Fibroblast of skin of left quadriceps (primary cell): ENCODE results near the gene STPG1.

Experiments used
- DNase-seq, 2 experiments: peaks; one replicate each; pipeline ENCODE4 v3.0.0-alpha.2; 2013; ENCODE audit warnings: low read depth in 2 of 2

Gene STPG1

DNA sequence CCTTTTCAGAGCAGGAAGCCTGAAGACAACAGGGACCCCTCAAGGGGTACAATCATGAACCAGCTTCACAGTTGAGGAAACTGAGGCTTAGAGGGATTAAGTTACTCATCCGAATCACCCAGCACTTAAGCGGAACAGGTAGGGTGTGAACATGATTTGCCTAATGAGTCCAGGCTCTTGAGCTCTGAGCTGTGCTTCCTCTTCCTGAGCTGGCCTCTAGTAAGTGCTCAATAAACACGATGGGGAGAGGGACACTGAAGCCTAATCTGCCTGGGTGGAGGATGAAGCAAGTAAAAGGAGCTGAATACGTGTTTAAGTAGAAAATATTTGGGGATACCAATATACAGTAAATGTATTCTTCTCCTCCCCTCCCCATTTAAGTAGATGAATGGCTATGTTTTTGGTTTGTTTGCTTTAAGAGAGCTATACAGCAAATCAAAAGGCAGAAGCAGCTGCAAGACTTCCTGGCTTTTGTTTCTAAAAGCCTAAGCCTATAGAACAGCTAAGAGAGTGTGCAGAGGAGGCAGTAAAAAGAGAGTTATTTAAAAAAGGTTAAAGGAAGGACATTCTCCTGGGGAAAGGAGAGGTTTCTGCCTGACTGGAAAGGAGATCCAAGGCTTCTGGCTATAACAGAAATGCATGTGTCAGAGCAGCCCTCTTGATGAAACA is 20.5 kb downstream of the STPG1 start:
- no peak for DNase-seq

DNA sequence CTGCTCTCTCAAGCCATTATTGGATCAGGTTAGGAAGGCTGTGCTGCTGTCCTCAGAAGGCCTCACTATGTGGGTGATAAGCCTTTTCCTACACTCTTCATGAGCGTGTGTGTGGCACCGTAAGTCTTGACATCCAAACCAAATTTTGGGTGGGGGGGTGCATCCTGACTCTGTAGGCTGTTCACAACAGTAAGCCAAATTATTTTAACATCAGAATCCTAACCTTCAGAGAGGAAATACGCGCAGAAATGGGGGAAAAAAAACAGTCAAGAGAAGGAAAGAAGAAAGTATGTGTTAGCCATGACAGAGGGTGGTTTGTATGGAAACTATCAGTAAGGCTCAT is 21.0 kb downstream of the STPG1 start:
- no peak for DNase-seq

DNA sequence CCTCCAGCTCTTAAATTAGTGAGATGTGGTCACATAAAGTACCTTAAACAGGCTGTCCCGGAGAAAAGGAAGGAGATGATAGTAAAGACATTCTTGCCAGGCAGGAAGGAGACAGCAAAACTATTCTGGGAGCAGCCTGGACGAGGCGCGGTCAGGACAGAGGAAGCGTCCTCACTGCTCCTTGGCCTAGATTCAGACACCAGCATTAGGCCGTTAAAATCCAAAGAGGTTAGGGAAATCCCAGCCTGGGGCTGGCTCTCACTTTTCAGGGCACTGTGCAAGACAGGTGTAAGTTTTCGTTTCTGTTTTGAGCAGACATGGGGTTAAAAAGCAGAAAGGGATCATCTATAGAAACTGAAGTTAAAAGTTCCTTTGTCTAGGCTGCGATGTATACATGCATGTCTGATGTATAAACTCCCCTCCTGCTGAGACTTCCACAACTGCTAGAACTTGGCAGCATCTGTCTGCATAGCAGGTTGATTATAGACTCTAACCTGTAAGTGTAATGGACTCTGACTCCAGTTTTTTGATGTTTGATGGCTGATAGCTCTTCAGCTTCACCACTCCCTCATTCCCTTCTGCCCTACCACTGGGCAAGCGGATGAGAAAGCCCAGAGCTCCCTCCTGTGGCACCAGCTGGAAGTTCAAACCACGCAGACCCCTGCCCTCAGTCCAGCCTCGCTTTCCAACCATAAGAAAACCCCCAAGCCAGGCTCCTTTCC is 21.5 kb downstream of the STPG1 start:
- DNase-seq, result no peak

DNA sequence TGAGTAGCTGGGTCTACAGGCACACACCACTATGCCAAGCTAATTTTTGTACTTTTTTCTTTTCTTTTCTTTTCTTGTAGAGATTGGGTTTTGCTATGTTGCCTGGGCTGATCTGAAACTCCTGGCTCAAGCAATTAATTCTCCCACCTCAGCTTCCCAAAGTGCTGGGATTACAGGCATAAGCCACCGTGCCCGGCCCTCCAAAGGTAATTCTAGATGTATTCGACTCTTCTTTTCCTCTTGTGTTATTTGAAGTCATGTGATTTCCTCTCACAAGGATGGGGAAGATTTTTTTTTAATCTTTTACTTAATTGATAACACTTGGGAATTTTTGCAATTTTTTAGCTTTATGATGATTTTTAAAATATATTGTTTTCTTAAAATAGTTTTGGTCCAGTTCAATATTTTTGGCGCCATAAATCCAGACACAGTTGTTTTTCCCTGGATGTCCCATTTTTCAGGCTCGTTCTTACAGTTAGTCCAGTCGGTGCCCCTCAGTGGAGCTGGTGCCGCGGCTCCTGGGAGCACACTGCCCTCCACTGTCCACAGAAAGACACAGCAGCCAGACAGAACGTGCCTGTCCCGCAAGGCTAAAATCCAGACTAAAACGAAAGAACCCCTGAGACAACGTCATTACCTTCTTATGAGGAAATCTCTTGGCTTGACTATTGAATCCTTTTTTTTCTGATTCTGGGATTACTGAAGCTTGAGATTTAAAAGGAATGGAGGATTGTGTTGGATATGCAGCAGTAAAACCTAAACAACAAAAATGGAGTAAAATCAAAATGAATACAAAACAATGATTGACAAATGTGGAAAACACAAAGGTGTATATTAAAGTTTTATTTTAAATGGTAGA is 22.4 kb downstream of the STPG1 start:
- peak; percentile 58 to 64 for DNase-seq

DNA sequence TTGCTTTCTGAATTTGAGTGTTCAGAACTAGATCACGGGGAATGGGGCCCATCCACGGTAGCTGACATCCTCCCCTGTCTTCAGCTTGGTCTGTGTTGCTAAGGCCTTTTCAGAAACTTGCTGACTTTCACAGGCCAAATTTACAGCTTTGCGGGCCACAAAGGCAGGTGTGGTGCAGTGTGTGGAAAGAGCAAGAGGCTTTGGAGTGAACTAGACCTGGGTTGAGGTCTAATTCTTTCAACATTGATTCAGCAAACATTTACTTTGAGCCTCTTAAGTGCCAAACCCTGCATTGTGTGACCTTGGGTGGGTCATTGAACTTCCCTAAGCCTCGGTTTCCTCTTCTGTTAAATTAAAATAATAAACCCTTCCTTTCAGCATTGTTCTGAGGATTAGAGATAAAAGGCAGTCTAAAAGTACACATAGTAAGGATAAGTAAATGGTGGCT is 24.3 kb downstream of the STPG1 start:
- no peak for DNase-seq

DNA sequence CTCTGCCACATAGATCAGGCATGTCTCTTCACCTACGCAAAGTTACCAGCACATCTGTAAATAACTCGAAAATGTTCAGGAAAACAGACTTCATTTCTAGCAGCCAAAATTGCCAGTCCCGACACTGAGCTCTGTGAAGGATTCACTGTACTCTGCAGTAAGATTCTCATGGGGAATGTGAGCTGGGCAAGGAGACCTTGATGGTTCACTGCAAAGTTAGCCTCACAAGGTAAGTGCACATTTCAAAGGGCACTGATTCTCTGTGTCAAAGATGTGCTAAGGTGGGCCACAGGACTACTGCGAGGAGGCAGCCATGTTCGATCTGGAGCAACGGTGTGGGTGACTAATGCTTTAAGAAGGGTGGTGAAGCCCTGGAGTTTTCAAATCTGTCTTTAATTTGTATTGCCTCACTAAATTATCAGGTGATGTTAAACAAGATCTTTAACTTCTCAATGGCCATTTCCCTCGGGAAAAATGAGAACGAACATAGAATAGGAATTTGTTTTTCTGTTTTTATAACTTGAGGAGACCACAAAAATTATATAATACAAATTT is 25.2 kb downstream of the STPG1 start:
- DNase-seq, result no peak

DNA sequence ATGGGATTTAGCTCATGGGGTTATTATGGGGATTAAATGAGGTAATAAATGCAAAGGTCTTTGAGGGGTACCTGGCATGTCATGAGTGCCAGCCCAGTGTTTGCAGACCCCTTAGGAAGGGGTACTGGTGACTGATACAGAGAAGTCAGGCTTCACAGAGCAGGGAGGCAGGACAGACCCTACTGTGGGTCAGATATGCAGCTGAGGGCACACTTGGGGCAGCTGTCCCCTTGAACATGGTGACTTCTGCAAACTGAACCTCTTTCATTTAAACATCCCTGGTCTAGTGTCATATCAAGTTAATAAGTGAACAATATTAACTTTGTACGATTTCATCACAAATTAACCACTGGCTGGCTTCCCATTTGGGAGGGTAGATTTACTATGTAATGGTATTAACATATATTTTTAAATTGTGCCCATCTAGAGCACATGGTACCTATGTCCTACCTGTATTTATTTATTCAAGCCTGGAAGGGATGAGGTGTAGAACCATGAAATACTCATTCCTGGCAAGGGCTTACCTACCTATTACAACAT is 25.9 kb downstream of the STPG1 start:
- no peak for DNase-seq

DNA sequence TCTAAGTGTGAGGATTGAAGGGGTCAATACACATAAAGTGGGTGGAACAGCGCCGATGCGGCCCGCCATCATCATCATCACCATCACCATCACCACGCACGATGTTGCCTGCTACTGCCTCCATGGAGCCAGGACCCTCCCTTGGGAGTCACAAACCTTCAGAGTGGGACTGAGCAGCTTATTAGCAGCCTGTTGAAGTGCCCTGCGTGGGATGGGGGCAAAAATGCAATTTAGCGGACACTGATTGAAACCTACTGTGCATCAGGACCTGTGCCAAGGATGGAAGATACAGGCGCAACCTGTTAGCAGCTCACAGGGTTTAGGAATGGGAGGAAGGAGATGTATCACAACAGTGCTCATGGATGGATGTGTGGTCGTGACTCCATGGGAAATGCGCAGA is 26.7 kb downstream of the STPG1 start:
- DNase-seq, result no peak

DNA sequence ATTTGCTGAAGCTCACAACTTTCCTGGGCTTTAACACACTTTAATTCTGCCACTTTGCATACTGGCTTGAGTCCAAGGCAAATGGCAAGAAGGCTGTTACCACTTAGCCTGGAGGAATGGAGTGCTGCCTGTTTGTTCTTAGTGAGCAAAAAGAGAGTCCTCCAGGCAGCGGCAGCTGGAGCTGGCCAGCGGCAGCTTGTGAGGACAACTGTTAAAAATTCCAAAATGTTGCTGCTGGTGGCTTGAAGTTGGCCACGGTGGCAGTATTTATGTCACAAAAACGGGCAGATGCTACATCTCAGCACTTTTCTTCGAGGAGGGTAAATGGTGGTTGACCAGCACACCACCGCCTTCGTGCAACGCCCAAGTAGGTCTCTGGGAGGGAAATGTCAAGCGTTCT is 27.3 kb downstream of the STPG1 start:
- no peak for DNase-seq

DNA sequence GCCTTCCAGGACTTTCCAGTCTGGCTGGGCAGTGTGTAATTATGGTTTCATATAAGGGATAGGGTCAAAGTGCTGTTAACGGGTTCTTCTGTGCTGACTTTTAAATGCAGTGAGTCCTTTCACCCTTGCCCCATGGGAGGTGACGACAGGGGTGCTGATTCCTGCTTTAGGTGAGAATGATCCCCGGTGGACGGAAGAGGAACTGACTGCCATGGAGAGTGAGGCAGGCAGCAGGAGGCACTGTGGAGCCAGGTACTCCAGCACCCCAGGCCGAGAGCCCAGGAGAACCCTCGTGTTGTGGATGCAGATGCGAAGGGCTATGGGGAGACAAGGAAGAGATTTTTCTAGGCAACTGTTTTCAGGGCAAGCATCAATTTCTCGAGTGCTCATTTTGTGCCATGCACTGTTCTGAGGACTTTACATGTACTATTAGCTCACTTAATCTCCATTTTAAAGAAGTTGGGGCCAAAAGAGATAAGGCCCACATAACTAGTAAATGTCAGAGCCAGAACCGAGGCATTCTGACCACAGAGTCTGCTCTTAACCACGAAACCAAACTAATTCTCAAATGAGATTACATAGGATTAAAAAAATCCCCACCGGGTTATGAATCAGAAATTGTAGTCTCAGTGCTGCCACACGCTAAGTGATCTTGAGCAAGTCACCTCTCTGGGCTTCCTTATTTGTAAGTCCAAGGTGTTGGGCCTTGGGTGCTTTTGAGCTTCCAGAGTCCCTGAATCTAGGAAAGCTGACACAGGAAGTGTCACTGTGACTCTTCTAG is 28.2 kb downstream of the STPG1 start:
- no peak for DNase-seq

DNA sequence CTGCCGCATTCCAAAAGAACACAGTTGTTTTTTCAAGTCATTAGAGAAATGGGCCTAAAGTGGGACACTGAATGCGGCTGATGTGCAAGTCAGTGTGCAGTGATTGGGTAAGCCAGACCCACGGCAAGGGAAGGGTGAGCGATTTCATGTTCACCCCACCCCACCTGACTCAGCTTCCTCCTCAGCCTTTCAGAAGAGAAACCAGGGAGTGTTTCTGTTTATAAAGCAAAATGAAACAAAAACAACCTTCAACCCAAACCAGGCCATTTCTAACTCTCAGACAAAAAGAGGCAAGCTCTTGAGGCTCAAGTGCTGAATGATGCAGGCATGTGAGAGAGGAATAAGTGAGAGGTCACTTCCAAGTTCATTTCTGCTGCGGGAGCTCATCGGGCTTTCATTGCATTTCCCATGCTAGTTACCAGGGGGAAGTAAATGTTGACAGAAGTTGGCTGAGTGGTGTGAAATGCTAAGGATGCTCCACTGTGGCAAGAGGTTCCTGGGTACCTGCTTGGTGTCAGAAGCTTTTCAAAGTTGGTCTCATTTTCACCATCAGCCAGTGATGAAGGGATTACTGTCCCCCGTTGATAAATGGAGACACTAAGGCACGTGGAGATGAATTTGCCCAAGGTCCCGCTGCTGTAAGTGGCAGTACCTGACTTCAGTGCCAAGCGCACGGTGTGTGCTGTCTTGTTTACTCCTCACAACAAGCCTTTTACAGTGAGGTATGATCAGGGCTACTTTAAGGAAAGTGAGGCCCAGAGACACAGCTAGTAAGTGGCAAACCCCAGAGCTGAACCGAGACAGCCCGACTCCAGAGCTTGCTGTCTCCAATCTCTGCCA is 29.1 kb downstream of the STPG1 start:
- no peak for DNase-seq

DNA sequence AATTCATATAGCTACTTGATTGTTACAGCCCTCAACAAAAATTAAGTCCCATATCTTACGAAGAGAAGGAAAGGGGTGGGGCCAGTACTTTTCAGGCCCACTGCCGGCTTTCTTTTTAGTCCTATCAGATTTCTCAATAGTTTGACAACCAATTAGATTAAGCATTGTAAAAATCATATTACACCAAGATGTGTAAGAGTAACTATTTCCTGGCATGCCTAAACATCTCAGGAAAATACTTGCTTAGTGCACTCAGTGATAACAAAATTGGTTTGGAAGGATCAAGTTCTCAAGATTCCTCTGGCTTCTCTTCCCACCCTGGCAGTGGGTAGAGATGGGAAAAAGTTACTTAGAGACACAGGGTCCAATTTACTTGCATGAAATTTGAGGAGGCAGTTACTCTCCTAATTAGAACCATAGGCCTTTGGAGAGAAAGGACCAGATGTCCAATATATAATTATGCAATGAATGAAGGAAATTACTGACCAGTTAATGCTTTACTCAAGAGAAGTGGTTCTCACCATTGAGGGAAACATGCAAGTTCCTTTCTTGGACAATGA is 30.1 kb downstream of the STPG1 start:
- DNase-seq, result no peak

DNA sequence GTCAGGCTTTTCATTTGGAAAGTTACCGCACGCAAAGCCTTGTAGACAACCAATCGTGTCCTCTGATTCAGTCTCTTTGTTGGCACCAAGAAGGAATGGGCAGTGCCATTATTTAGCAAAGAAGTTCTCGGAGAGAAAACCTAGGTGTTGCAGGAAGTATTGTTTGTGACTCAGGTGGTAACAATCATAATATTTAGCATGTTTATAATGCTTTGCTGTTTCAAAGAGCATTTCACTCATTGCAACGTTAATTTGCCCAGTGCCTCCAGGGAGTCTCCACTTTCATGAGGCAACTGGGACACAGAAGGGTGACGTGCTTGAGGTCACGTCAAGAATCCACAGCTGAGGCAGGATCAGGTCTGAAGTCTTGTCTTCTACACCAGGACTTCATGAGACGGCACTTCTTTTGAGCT is 31.4 kb downstream of the STPG1 start:
- DNase-seq, result no peak

DNA sequence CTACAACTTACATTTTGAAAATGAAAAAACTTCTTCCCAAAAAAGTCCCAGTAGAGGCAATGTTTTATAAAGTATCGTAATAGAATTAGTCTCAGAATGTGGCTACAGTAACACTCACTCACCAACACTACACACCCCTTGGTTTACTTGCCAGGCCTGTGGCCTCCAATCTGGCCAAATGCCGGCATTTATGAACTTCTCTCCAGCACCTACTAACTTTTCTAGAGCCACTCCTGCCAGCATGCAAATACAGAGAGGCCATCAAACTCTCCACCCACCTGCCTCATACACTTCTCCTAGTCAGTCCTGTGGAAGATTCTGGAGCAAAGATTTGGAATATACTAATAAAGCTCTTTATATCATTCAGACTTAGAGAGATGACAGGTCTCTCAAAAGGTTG is 32.3 kb downstream of the STPG1 start:
- DNase-seq, result no peak

DNA sequence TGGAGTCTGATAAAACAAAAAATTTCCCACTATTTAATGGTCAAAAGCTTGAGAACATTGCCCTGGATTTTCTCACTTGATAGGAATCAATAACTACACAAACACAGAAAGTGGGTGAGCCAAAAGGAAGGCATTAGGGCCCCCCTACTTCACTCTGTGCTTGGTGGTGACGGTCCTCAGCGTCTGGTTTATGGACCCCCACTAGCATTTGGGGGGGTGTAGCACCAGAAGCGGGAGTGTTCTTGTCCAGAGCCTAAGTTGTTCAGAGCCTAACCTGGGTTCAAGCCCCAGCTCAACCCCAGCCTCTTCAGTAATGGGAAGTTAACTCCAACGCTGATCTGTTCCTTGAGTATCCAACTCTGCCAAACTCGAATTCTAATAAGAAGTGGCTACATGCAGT is 33.1 kb downstream of the STPG1 start:
- no peak for DNase-seq

DNA sequence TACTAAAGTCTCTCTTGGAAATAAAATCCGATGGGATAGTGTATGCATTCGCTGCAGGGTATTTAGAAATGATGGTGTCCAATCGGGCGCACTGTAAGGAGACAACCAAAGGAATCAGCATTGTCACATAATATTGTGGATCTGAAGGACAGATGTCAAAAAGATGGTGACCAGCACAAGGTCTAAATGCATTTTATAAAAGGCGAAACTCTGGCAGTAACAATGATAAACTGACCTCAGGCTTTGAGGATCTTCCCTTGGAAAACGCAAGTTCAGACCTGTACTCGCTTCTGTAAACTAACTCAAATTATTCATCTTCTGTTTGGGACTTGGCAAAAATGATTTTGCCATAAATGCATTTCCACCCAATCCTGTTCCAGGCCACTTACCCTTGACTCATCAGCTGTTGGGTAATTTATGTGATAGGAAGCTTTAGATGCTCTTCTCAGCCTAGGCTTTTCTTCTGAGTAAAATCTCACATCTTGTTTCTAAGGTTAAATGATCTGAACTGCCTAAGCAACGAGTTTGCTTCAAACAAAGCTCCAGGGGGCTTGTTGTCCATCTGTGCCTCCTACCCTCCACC is 33.8 kb downstream of the STPG1 start:
- DNase-seq, result no peak

DNA sequence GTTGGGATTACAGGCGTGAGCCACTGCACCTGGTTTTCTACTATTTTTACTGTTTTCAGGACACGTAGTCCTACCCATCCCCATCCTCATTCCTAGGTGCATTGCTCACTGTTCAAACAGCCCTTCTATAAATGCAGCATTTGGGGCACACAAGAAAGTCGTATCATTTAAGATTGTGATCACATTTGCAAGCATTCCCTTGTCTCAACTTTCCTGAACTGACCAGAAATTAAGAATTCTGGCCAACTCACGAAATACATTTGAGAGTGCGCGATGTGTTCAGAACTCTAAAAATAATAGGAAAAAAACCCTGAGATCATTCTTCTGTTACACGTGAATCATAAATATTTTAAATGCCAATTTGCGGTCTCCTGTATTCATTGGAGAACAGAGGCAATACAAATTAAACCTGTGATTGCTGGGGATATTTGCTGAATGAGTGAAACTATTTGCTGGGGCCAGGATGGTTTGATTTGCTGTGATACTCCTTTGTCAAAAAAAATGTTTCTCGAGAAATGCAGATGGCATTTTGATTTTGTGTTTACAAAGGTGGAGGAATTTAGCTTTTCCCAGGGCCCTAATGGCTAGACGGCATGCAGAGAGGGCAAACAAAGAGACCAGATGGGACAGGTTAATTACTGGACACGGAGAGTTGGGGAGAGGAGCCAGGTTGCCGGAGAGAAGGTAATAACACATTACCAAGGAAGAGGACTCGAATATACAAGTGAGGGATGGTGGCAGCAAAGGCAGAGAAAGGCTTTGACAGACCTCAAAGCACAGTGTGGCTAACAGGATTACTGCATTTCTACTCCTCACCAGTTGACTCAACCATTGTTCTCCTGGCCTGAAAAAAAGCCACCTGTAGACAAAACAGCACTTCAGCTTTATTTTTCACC is 38.4 kb downstream of the STPG1 start:
- no peak for DNase-seq

DNA sequence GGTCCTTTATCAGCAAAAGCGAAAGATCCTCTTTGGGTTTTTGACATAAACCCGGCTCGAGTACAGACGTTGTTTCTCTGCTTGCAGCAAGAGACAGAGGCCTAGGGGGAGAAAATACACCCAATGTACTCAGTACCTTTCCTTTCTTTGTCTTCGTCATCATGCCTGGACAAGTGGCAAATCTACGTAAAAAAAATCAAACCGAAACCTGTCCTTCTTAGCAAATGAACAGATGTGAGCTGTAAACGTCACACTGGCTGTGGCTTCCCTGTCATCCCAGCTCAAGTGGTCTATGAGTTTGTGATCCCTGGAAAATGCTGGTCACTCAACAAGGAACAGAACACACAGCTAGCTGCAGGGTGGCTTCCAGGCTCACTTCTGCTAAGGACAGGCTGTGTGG is 39.9 kb downstream of the STPG1 start:
- DNase-seq, result no peak

DNA sequence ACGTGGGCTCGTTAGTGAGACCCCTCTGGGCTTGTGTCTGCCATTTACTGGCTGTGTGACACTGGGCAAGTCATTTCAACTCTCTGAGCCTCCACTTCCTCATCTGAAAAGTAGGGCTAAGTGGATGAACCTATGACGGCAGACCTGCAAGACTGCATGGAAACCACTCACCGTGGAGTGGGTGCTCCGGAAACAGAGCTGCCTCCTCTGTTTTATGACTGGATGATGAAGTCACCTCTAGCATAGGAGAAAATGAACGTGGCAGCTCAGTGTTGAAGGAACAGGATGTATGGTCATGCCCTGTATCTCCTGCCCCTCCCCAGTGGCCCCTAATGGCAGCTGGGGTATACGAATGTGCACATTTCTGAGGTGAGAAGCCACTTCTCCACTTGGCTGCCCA is 40.5 kb downstream of the STPG1 start:
- DNase-seq, result no peak
